ENCODE measurements around the gene ASRGL1.

- no peak for TF ChIP-seq POLR2AphosphoS5 (IDR thresholded peaks at IDR 0.05; ENCODE audit: low read depth, low read length)
- TF ChIP-seq, protein P1, sequence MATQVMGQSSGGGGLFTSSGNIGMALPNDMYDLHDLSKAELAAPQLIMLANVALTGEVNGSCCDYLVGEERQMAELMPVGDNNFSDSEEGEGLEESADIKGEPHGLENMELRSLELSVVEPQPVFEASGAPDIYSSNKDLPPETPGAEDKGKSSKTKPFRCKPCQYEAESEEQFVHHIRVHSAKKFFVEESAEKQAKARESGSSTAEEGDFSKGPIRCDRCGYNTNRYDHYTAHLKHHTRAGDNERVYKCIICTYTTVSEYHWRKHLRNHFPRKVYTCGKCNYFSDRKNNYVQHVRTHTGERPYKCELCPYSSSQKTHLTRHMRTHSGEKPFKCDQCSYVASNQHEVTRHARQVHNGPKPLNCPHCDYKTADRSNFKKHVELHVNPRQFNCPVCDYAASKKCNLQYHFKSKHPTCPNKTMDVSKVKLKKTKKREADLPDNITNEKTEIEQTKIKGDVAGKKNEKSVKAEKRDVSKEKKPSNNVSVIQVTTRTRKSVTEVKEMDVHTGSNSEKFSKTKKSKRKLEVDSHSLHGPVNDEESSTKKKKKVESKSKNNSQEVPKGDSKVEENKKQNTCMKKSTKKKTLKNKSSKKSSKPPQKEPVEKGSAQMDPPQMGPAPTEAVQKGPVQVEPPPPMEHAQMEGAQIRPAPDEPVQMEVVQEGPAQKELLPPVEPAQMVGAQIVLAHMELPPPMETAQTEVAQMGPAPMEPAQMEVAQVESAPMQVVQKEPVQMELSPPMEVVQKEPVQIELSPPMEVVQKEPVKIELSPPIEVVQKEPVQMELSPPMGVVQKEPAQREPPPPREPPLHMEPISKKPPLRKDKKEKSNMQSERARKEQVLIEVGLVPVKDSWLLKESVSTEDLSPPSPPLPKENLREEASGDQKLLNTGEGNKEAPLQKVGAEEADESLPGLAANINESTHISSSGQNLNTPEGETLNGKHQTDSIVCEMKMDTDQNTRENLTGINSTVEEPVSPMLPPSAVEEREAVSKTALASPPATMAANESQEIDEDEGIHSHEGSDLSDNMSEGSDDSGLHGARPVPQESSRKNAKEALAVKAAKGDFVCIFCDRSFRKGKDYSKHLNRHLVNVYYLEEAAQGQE (IDR thresholded peaks at IDR 0.05; ENCODE audit: insufficient read depth in 1 of 2, low read depth in 2 of 2, low read length in 2 of 2), result no peak
- TF ChIP-seq TAF1 (IDR thresholded peaks at IDR 0.05; ENCODE audit: borderline replicate concordance, insufficient read depth, low read length), result no peak
- TF ChIP-seq SIN3A (IDR thresholded peaks at IDR 0.05; ENCODE audit: borderline replicate concordance, insufficient read depth, low read length), result no peak
- TF ChIP-seq FOXP2 (optimal IDR thresholded peaks at IDR 0.05; ENCODE audit: borderline replicate concordance, extremely low read depth, extremely low read length, insufficient read depth), result no peak
These were observed 3.5 kb upstream of the ASRGL1 start for GRCh38 chr11:62333768-62334167.

Data from PFSK-1 (cell line).